Measurements from ENCODE around the gene LMNTD1. TPM values are rescaled to one million over a fixed set of nuclear protein-coding genes. Genes with fewer than 3 reads are reported as not detected.

The LMNTD1 gene
- total and polyA plus RNA-seq, 2 of the 4 experiments (the other 2 are of a cell fraction) = 1.5 to 4.3 TPM

DNA sequence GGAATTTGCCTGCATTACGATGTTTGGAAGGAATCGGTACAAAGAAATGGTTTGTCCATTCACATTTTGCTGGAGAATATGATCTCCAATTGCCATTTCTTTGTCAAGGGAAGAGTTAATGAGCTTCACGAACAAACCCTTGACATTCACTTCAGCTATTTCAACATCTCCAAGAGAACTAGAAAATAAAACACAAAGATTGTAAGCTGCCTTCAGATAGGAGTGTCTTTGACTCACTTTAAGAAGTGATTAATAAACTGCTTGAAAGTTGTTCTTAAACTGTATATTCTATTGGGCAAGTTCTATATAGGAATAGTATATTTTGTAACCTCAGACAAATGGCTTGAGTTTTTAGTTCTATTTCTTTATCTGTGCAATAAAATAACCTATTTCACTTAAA is 26.3 kb downstream of the LMNTD1 start:
- BruUV-seq (replicated peaks) = no TSS peak
- Histone ChIP-seq H3K36me3 (ENCODE audit: control insufficient read depth, insufficient read depth, low read length) (no peaks in the 10 kb centered on the region), H2AK9ac (replicated peaks; ENCODE audit: low read depth, low read length, poor library complexity) (no peak overlapping the region), H4K20me1 (ENCODE audit: insufficient read depth, low read length) (no peaks in the 10 kb centered on the region), H3K9me1 (ENCODE audit: insufficient read depth, low read length) (no peaks in the 10 kb centered on the region), H4K5ac (ENCODE audit: low read depth, low read length) (no peak overlapping the region), H3K27ac (ENCODE audit: insufficient read depth, low read length) (no peak overlapping the region), H3K4ac (ENCODE audit: low read depth, low read length) (no peak overlapping the region), H2AK5ac (ENCODE audit: low read depth, low read length) (no peak overlapping the region), H3K56ac (ENCODE audit: extremely low read depth, insufficient read depth, low read length) (no peak overlapping the region), H3K27me3 (ENCODE audit: control insufficient read depth, insufficient read depth, low read length) (no peaks in the 10 kb centered on the region), H2BK15ac (ENCODE audit: low read depth, low read length) (no peak overlapping the region), H3K9ac (ENCODE audit: low read depth, low read length) (no peak overlapping the region), H3K4me1 (ENCODE audit: control insufficient read depth, insufficient read depth, low read length) (peaks cover 3% of the 10 kb centered on the region; the same call in 1 of the 2 replicates), H3K79me1 (ENCODE audit: low read depth in 1 of 2, low read length in 2 of 2) (no peaks in the 10 kb centered on the region), H3K18ac (ENCODE audit: low read depth, low read length) (no peak overlapping the region; the same call in 1 of the 2 replicates), H3K14ac (replicated peaks; ENCODE audit: low read depth, low read length) (no peak overlapping the region), H3K4me3 (ENCODE audit: insufficient read depth, low read depth, low read length) (no peak overlapping the region), H3K9me3 (ENCODE audit: control insufficient read depth, insufficient read depth, low read length) (no peaks in the 10 kb centered on the region), H2BK120ac (ENCODE audit: low read depth, low read length) (no peak overlapping the region), H2BK20ac (ENCODE audit: low read depth, low read length) (no peak overlapping the region), H3K23ac (ENCODE audit: low read depth, low read length) (no peak overlapping the region), H2BK5ac (ENCODE audit: low read depth, low read length, poor library complexity, severe bottlenecking) (no peak overlapping the region), H2AFZ (replicated peaks; ENCODE audit: low read length, poor library complexity) (no peak overlapping the region), H4K91ac (ENCODE audit: insufficient read depth, low read depth, low read length) (no peak overlapping the region), H4K8ac (ENCODE audit: low read depth in 2 of 2, low read length in 2 of 2) (0 out of 4 replicates have a peak overlapping the region, but pooled peaks of 1 of the 2 experiments have one; percentile 51), H3K4me2 (ENCODE audit: low read depth, low read length) (peak overlapping the region; percentile 50; the same call in 1 of the 2 replicates)
- dilution Hi-C loops (cut with HindIII; ENCODE audit: low sequenced_read_pairs, unreplicated experiment) (no loop called here), in situ Hi-C loops (cut with MboI; ENCODE audit: low sequenced_read_pairs) (no loop called here), intact Hi-C loops (cut with micrococcal nuclease) (no loop called here)
- DNase-seq (peak; percentile 33), ATAC-seq (ENCODE audit: low read depth) (0 out of 2 replicates have a peak, but pooled peaks have one; percentile 32)
- POLR2A ChIA-PET (ENCODE audit: unreplicated experiment) = no interaction called here
- WGBS, 2 experiments (ENCODE audit: extremely low coverage in 2 of 2, insufficient read length in 1 of 2) = no CpG with 5 or more reads among the region's 3 CpGs
- TF ChIP-seq RCOR1 (IDR thresholded peaks at IDR 0.05; ENCODE audit: insufficient replicate concordance, low read length) = no peak
- TF ChIP-seq FOS (IDR thresholded peaks at IDR 0.05; ENCODE audit: low read depth, low read length) = no peak
- no peak for TF ChIP-seq RAD21 (IDR thresholded peaks at IDR 0.05; ENCODE audit: low read length)
- no peak for TF ChIP-seq MXI1 (IDR thresholded peaks at IDR 0.05; ENCODE audit: borderline replicate concordance, low read depth, low read length)
- no peak for TF ChIP-seq NFE2L2 (IDR thresholded peaks at IDR 0.05; ENCODE audit: low read depth, low read length)
- no peak for TF ChIP-seq RFX5 (IDR thresholded peaks at IDR 0.05; ENCODE audit: low read depth, low read length)
- TF ChIP-seq, protein P1, sequence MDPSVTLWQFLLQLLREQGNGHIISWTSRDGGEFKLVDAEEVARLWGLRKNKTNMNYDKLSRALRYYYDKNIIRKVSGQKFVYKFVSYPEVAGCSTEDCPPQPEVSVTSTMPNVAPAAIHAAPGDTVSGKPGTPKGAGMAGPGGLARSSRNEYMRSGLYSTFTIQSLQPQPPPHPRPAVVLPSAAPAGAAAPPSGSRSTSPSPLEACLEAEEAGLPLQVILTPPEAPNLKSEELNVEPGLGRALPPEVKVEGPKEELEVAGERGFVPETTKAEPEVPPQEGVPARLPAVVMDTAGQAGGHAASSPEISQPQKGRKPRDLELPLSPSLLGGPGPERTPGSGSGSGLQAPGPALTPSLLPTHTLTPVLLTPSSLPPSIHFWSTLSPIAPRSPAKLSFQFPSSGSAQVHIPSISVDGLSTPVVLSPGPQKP (IDR thresholded peaks at IDR 0.05; ENCODE audit: borderline replicate concordance, low read depth, low read length) = no peak
- TF ChIP-seq, protein P2, sequence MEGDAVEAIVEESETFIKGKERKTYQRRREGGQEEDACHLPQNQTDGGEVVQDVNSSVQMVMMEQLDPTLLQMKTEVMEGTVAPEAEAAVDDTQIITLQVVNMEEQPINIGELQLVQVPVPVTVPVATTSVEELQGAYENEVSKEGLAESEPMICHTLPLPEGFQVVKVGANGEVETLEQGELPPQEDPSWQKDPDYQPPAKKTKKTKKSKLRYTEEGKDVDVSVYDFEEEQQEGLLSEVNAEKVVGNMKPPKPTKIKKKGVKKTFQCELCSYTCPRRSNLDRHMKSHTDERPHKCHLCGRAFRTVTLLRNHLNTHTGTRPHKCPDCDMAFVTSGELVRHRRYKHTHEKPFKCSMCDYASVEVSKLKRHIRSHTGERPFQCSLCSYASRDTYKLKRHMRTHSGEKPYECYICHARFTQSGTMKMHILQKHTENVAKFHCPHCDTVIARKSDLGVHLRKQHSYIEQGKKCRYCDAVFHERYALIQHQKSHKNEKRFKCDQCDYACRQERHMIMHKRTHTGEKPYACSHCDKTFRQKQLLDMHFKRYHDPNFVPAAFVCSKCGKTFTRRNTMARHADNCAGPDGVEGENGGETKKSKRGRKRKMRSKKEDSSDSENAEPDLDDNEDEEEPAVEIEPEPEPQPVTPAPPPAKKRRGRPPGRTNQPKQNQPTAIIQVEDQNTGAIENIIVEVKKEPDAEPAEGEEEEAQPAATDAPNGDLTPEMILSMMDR (conservative IDR thresholded peaks at IDR 0.05; ENCODE audit: low read depth, low read length) = no peak
- TF ChIP-seq SMC3 (IDR thresholded peaks at IDR 0.05; ENCODE audit: low read depth, low read length) = no peak
- TF ChIP-seq POLR2A (IDR thresholded peaks at IDR 0.05; ENCODE audit: low read depth, low read length) = no peak
- CTCF ChIA-PET = interaction anchor here (0.9 kb wide), 1 partner anchor 14 kb away, joined by 3 read pairs; no protein-coding TSS in a partner anchor

Measured in IMR-90 (cell line).